Large intestine (tissue), 3 donors: ENCODE measurements around the gene CCDC102A. TPM values are rescaled to one million over a fixed set of nuclear protein-coding genes. Genes with fewer than 3 reads are reported as not detected.

Experiments
- DNase-seq, 2 donors: peaks; one replicate each; pipeline versions ENCODE4 v3.0.0 to v3.0.0-alpha.2; 2013
- H3K27ac ChIP-seq: one replicate; pipeline ENCODE4 v1.5.1; 2013; ENCODE audit warnings: low read length
- H3K27me3 ChIP-seq: 2 replicates; pipeline ENCODE4 v1.6.1; 2013; ENCODE audit warnings: low read length; ENCODE audit not compliant: control insufficient read depth, insufficient read depth
- H3K36me3 ChIP-seq: 2 replicates; pipeline ENCODE4 v1.6.1; 2013; ENCODE audit warnings: low read length; ENCODE audit not compliant: control insufficient read depth, insufficient read depth
- H3K4me1 ChIP-seq: one replicate; pipeline ENCODE4 v1.6.1; 2013; ENCODE audit warnings: low read length; ENCODE audit not compliant: control insufficient read depth, insufficient read depth
- H3K4me3 ChIP-seq: one replicate; pipeline ENCODE4 v1.5.1; 2013; ENCODE audit warnings: low read length
- H3K9me3 ChIP-seq: one replicate; pipeline ENCODE4 v1.6.1; 2013; ENCODE audit warnings: mild to moderate bottlenecking, low read depth, low read length, moderate library complexity; ENCODE audit not compliant: control insufficient read depth
- WGBS: methylation state at CpG from one replicate; pipeline ENCODE4 v1.1.5; 2013; ENCODE audit warnings: low lambda C conversion rate; ENCODE audit not compliant: insufficient coverage; 5-methylcytosine and 5-hydroxymethylcytosine counted together
- polyA plus RNA-seq: library from polyadenylated mRNA; unstranded; fragments of 120-200 nt; gene quantifications from one replicate; pipeline ENCODE4 v1.2.1, GENCODE V29; 2013

CCDC102A gene
- polyA plus RNA-seq, 1 donor, result 5.6 TPM

- Histone ChIP-seq H3K27me3 (no peaks in the 10 kb centered on the region), H3K9me3 (no peaks in the 10 kb centered on the region), H3K27ac (peak overlapping the region; percentile 80), H3K36me3 (peaks cover 89% of the 10 kb centered on the region), H3K4me3 (no peak overlapping the region), H3K4me1 (peaks cover 46% of the 10 kb centered on the region)
- DNase-seq, result no peak
- WGBS, result no CpG with 5 or more reads among the region's 9 CpGs
Observed at GRCh38 chr16:57469917-57470470, 66.4 kb downstream of the CCDC102A start.

GRCh38 chr16:57469046-57469445 lies 67.3 kb downstream of the CCDC102A start:
- no peak for DNase-seq
- H3K9me3 ChIP-seq, result no peaks in the 10 kb centered on the region
- no CpG with 5 or more reads among the region's 11 CpGs for WGBS
- H3K4me3 ChIP-seq, result no peak overlapping the region
- no peaks in the 10 kb centered on the region for H3K27me3 ChIP-seq
- H3K36me3 ChIP-seq, result peaks cover 87% of the 10 kb centered on the region
- H3K4me1 ChIP-seq, result peaks cover 46% of the 10 kb centered on the region
- H3K27ac ChIP-seq, result no peak overlapping the region

GRCh38 chr16:57468346-57468745 lies 68.0 kb downstream of the CCDC102A start:
- DNase-seq, result no peak
- no peaks in the 10 kb centered on the region for H3K9me3 ChIP-seq
- no peak overlapping the region for H3K4me3 ChIP-seq
- WGBS, result 100% methylated on average over 1 of the region's 2 CpGs
- H3K4me1 ChIP-seq, result peaks cover 43% of the 10 kb centered on the region
- H3K27me3 ChIP-seq, result no peaks in the 10 kb centered on the region
- peaks cover 85% of the 10 kb centered on the region for H3K36me3 ChIP-seq
- no peak overlapping the region for H3K27ac ChIP-seq

GRCh38 chr16:57464523-57464922 lies 71.8 kb downstream of the CCDC102A start:
- peaks cover 7% of the 10 kb centered on the region for H3K4me1 ChIP-seq
- no peaks in the 10 kb centered on the region for H3K9me3 ChIP-seq
- H3K27me3 ChIP-seq, result no peaks in the 10 kb centered on the region
- H3K36me3 ChIP-seq, result peaks cover 70% of the 10 kb centered on the region
- no peak for DNase-seq
- H3K4me3 ChIP-seq, result no peak overlapping the region
- no peak overlapping the region for H3K27ac ChIP-seq
- WGBS, result no CpG with 5 or more reads among the region's 2 CpGs

GRCh38 chr16:57462978-57463362 lies 73.4 kb downstream of the CCDC102A start:
- no peak for DNase-seq
- peaks cover 70% of the 10 kb centered on the region for H3K36me3 ChIP-seq
- H3K27me3 ChIP-seq, result no peaks in the 10 kb centered on the region
- H3K4me1 ChIP-seq, result no peaks in the 10 kb centered on the region
- H3K9me3 ChIP-seq, result no peaks in the 10 kb centered on the region
- H3K4me3 ChIP-seq, result peak overlapping the region; percentile 85
- no CpG with 5 or more reads among the region's 16 CpGs for WGBS
- no peak overlapping the region for H3K27ac ChIP-seq

GRCh38 chr16:57462209-57462977 lies 74.0 kb downstream of the CCDC102A start, which contains the start of gene POLR2C:
POLR2C (plus strand) TSS chr16:57462679; CDS start chr16:57462725, 46 bp downstream.
- Histone ChIP-seq H3K4me1 (no peaks in the 10 kb centered on the region), H3K4me3 (peak within 1 kb of the TSS; percentile 85), H3K9me3 (no peaks in the 10 kb centered on the region), H3K36me3 (peaks cover 71% of the 10 kb centered on the region), H3K27ac (no peak within 1 kb of the TSS), H3K27me3 (no peaks in the 10 kb centered on the region)
- WGBS, result no CpG with 5 or more reads among the region's 47 CpGs
- DNase-seq, result peak; percentile 84 to 86

Other genes starting within 250 kb of the CCDC102A start
- 0.30 TPM for gene CCL22, start 177.8 kb downstream of the CCDC102A start, polyA plus RNA-seq
- 30.6 TPM for gene CX3CL1, start 164.1 kb downstream of the CCDC102A start, polyA plus RNA-seq
- gene CCL17, start 131.8 kb downstream of the CCDC102A start, polyA plus RNA-seq, result 0.30 TPM
- gene CIAPIN1, start 89.2 kb downstream of the CCDC102A start, polyA plus RNA-seq, result 52.8 TPM
- 73.0 TPM for gene COQ9, start 89.1 kb downstream of the CCDC102A start, polyA plus RNA-seq
- gene POLR2C, start 73.9 kb downstream of the CCDC102A start, polyA plus RNA-seq, result 76.6 TPM
- gene DOK4, start 50.1 kb downstream of the CCDC102A start, polyA plus RNA-seq, result 113 TPM
- gene ADGRG5, start 6.1 kb upstream of the CCDC102A start, polyA plus RNA-seq, result 9.1 TPM
- gene ADGRG1, start 92.1 kb upstream of the CCDC102A start, polyA plus RNA-seq, result 102 TPM
- gene ADGRG3, start 131.7 kb upstream of the CCDC102A start, polyA plus RNA-seq, result 1.7 TPM
- gene DRC7, start 158.2 kb upstream of the CCDC102A start, polyA plus RNA-seq, result 0.22 TPM
- 16.2 TPM for gene KATNB1, start 199.2 kb upstream of the CCDC102A start, polyA plus RNA-seq